OCI-LY1 (cell line): ENCODE measurements around the gene C22orf23.

ENCODE experiments used
- EZH2 ChIP-seq: fragments of 200-600 bp; sonication (generic), shearing (Covaris generic); IDR thresholded peaks from 2 replicates; pipeline ENCODE4 v1.8.0; 2017; ENCODE audit warnings: borderline replicate concordance, mixed run types, mild to moderate bottlenecking, antibody characterized with exemption, low read length, moderate library complexity, mixed read lengths
- TF ChIP-seq, protein P1 (sequence below): fragments of 200-600 bp; sonication (generic), shearing (Covaris generic); IDR thresholded peaks from 2 replicates; pipeline ENCODE4 v1.5.1; 2017; ENCODE audit warnings: mild to moderate bottlenecking, antibody characterized with exemption, low read length, moderate library complexity, mixed read lengths

- TF ChIP-seq, protein P1, sequence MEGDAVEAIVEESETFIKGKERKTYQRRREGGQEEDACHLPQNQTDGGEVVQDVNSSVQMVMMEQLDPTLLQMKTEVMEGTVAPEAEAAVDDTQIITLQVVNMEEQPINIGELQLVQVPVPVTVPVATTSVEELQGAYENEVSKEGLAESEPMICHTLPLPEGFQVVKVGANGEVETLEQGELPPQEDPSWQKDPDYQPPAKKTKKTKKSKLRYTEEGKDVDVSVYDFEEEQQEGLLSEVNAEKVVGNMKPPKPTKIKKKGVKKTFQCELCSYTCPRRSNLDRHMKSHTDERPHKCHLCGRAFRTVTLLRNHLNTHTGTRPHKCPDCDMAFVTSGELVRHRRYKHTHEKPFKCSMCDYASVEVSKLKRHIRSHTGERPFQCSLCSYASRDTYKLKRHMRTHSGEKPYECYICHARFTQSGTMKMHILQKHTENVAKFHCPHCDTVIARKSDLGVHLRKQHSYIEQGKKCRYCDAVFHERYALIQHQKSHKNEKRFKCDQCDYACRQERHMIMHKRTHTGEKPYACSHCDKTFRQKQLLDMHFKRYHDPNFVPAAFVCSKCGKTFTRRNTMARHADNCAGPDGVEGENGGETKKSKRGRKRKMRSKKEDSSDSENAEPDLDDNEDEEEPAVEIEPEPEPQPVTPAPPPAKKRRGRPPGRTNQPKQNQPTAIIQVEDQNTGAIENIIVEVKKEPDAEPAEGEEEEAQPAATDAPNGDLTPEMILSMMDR: no peak
- no peak for TF ChIP-seq EZH2
Observed at GRCh38 chr22:37916311-37916710, 37.1 kb downstream of the C22orf23 start.
